ENCODE measurements around the gene MYH14.

GRCh38 chr19:50215820-50216219, 12.4 kb downstream of the MYH14 start:
- TF ChIP-seq POLR2AphosphoS5 (IDR thresholded peaks at IDR 0.05) (no peak), CTCF (IDR thresholded peaks at IDR 0.05) (no peak), POLR2A (IDR thresholded peaks at IDR 0.05) (no peak)
